HG03521 (cell line): ENCODE results near the gene NDUFC2.
"Not testable (repeated sequence)": the region's sequence is repeated elsewhere in the genome, so short reads cannot be mapped to it uniquely, and the experiment has no call there.

Experiments used
- ATAC-seq: cut with Tn5 transposase; IDR thresholded peaks from one replicate; pipeline ENCODE4 v1.9.1; 2021; ENCODE audit warnings: mild to moderate bottlenecking, moderate library complexity; ENCODE audit not compliant: unreplicated experiment

Gene NDUFC2

GRCh38 chr11:78032090-78032489 lies 47.6 kb downstream of the NDUFC2 start:
- ATAC-seq = no peak

GRCh38 chr11:78031629-78032028 lies 48.0 kb downstream of the NDUFC2 start:
- peak; percentile 78 for ATAC-seq

GRCh38 chr11:78030429-78031325 lies 49.0 kb downstream of the NDUFC2 start:
- no peak for ATAC-seq

- not testable (repeated sequence) for ATAC-seq
Observed at GRCh38 chr11:78028423-78028822, 51.2 kb downstream of the NDUFC2 start.

- no peak for ATAC-seq
Observed at GRCh38 chr11:78027759-78028158, 51.9 kb downstream of the NDUFC2 start.

GRCh38 chr11:78025378-78025777 lies 54.3 kb downstream of the NDUFC2 start:
- ATAC-seq = no peak

- no peak for ATAC-seq
Observed at GRCh38 chr11:78023426-78023825, 56.2 kb downstream of the NDUFC2 start.

GRCh38 chr11:78022397-78023396 lies 57.0 kb downstream of the NDUFC2 start, which contains the start of gene KCTD14:
TSS of gene KCTD14 (minus strand) at chr11:78023276. CDS start at chr11:78023249, 27 bp downstream.
- ATAC-seq = no peak

- ATAC-seq = no peak
Observed at GRCh38 chr11:78021611-78022010, 58.1 kb downstream of the NDUFC2 start.

GRCh38 chr11:78020246-78020645 lies 59.4 kb downstream of the NDUFC2 start:
- no peak for ATAC-seq

GRCh38 chr11:78019808-78020207 lies 59.9 kb downstream of the NDUFC2 start:
- no peak for ATAC-seq
